ENCODE data around the gene TNIK. TPM values are rescaled to one million over a fixed set of nuclear protein-coding genes. Genes with fewer than 3 reads are reported as not detected.

The TNIK gene
- total RNA-seq, 1 experiment from 2014 or later, result 22.4 TPM

DNA sequence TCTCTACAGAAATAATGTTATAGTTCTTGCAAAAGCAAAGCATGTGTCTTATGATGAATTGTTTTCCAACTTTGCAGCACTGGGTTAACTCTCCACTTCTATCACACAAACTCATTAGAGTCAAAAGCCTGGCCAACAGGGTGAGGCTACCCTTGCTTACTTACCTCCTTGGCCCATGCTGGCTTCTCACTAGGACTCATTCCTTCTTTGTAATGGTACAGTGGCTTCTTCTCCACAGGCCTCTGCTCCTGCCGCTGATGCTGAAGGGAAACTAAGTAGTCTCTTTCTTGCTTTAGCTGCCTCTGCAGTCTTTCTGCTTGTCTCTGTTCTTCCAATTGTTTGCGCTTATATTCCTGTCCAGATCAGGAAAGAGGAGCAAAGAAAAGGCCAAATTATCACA is 322.2 kb downstream of the TNIK start:
- BruUV-seq (replicated peaks), result no TSS peak
- no peaks in the 10 kb centered on the region for H3K27me3 Mint-ChIP-seq (ENCODE audit: insufficient read depth, unreplicated experiment)
- ChIA-PET CTCF (no interaction called here), POLR2A (no interaction called here)
- Histone ChIP-seq H3K27me3 (replicated peaks; ENCODE audit: control insufficient read depth, insufficient read depth, low read length) (no peaks in the 10 kb centered on the region), H3K36me3 (ENCODE audit: control insufficient read depth, insufficient read depth, low read length) (no peaks in the 10 kb centered on the region), H3K4me1 (no peaks in the 10 kb centered on the region), H3K4me3 (ENCODE audit: low read depth, low read length) (no peak overlapping the region), H3K9me3 (no peaks in the 10 kb centered on the region)
- intact Hi-C loops (cut with micrococcal nuclease; ENCODE audit: unreplicated experiment), result no loop called here
- no peak for DNase-seq
- H3K27ac Mint-ChIP-seq (ENCODE audit: unreplicated experiment), result no peak overlapping the region
- TF ChIP-seq, protein P1, sequence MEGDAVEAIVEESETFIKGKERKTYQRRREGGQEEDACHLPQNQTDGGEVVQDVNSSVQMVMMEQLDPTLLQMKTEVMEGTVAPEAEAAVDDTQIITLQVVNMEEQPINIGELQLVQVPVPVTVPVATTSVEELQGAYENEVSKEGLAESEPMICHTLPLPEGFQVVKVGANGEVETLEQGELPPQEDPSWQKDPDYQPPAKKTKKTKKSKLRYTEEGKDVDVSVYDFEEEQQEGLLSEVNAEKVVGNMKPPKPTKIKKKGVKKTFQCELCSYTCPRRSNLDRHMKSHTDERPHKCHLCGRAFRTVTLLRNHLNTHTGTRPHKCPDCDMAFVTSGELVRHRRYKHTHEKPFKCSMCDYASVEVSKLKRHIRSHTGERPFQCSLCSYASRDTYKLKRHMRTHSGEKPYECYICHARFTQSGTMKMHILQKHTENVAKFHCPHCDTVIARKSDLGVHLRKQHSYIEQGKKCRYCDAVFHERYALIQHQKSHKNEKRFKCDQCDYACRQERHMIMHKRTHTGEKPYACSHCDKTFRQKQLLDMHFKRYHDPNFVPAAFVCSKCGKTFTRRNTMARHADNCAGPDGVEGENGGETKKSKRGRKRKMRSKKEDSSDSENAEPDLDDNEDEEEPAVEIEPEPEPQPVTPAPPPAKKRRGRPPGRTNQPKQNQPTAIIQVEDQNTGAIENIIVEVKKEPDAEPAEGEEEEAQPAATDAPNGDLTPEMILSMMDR (IDR thresholded peaks at IDR 0.05; ENCODE audit: insufficient read depth in 1 of 2, low read depth in 1 of 2, low read length in 1 of 2, severe bottlenecking in 1 of 2, unreplicated experiment in 1 of 2), result no peak
- H3K36me3 Mint-ChIP-seq (ENCODE audit: insufficient read depth, unreplicated experiment), result peaks cover 38% of the 10 kb centered on the region
- H3K9me3 Mint-ChIP-seq (ENCODE audit: unreplicated experiment), result no peaks in the 10 kb centered on the region
- H3K4me3 Mint-ChIP-seq (ENCODE audit: unreplicated experiment), result no peak overlapping the region
- peaks cover 6% of the 10 kb centered on the region for H3K4me1 Mint-ChIP-seq (ENCODE audit: low read depth, unreplicated experiment)

DNA sequence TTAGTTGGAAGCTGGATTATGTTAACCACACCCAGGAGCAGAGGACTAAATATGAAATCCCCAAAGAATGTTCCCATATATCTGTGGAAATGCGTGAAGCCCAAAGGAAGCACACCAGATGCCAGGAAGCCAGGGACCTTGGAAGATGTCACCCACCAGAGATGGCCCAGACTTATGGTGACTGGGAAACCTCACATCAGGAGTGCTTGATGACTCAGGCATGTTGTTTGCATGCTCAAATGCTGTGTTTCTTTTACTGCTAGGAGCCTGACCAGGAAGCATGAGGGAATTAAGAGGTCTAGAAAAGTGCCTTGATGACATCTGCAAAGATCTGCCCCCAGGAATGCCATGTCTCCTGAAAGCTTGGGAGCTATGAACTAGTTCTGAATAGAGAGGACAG is 324.7 kb downstream of the TNIK start:
- Mint-ChIP-seq H3K9me3 (ENCODE audit: unreplicated experiment) (no peaks in the 10 kb centered on the region), H3K4me3 (ENCODE audit: unreplicated experiment) (no peak overlapping the region), H3K4me1 (ENCODE audit: low read depth, unreplicated experiment) (peaks cover 10% of the 10 kb centered on the region), H3K27ac (ENCODE audit: unreplicated experiment) (no peak overlapping the region), H3K36me3 (ENCODE audit: insufficient read depth, unreplicated experiment) (peaks cover 29% of the 10 kb centered on the region), H3K27me3 (ENCODE audit: insufficient read depth, unreplicated experiment) (no peaks in the 10 kb centered on the region)
- Histone ChIP-seq H3K36me3 (ENCODE audit: control insufficient read depth, insufficient read depth, low read length) (no peaks in the 10 kb centered on the region), H3K4me1 (peaks cover 11% of the 10 kb centered on the region), H3K9me3 (no peaks in the 10 kb centered on the region), H3K4me3 (ENCODE audit: low read depth, low read length) (no peak overlapping the region), H3K27me3 (replicated peaks; ENCODE audit: control insufficient read depth, insufficient read depth, low read length) (no peaks in the 10 kb centered on the region)
- ChIA-PET POLR2A (no interaction called here), CTCF (no interaction called here)
- DNase-seq, result no peak
- TF ChIP-seq, protein P1 (IDR thresholded peaks at IDR 0.05; ENCODE audit: insufficient read depth in 1 of 2, low read depth in 1 of 2, low read length in 1 of 2, severe bottlenecking in 1 of 2, unreplicated experiment in 1 of 2), result no peak
- intact Hi-C loops (cut with micrococcal nuclease; ENCODE audit: unreplicated experiment), result no loop called here
- no TSS peak for BruUV-seq (replicated peaks)

DNA sequence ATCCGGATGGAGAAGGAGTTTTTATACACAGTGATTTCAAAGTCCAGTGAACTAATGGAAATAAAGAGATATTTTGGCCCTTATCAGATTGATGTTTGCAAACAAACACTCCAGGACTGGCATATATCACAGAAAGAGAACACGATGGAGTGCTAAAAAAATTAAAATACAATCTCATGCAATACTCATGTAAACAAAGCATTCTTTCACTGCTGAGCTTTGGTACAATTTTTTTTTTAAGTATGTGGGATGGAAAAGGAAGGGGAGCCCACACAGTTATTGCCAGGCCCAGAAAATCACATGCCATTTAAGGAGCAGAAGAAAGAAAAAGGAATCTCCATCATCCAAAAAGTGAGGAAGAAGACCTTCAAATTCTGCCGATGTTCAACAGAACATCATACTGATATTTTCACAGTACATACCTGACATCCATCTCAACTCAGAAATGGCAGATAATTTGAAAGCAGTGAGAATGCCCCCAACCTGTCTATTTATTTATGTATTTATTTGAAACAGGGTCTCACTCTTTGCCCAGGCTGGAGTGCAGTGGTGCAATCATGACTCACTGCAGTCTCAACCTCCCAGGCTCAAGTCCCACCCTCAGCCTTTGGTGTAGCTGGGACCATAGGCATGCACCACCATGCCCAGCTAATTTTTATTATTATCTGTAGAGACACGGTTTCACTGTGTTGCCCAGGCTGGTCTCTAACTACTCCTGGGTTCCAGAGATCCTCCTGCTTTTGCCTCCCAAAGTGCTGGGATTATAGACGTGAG is 326.2 kb downstream of the TNIK start:
- Mint-ChIP-seq H3K36me3 (ENCODE audit: insufficient read depth, unreplicated experiment) (peaks cover 36% of the 10 kb centered on the region), H3K4me3 (ENCODE audit: unreplicated experiment) (no peak overlapping the region), H3K27ac (ENCODE audit: unreplicated experiment) (no peak overlapping the region), H3K27me3 (ENCODE audit: insufficient read depth, unreplicated experiment) (no peaks in the 10 kb centered on the region), H3K9me3 (ENCODE audit: unreplicated experiment) (peaks cover 13% of the 10 kb centered on the region), H3K4me1 (ENCODE audit: low read depth, unreplicated experiment) (peaks cover 25% of the 10 kb centered on the region)
- Histone ChIP-seq H3K4me3 (ENCODE audit: low read depth, low read length) (no peak overlapping the region), H3K36me3 (ENCODE audit: control insufficient read depth, insufficient read depth, low read length) (no peaks in the 10 kb centered on the region), H3K4me1 (peaks cover 25% of the 10 kb centered on the region), H3K9me3 (no peaks in the 10 kb centered on the region), H3K27me3 (replicated peaks; ENCODE audit: control insufficient read depth, insufficient read depth, low read length) (no peaks in the 10 kb centered on the region)
- intact Hi-C loops (cut with micrococcal nuclease; ENCODE audit: unreplicated experiment), result no loop called here
- ChIA-PET POLR2A (no interaction called here), CTCF (no interaction called here)
- no TSS peak for BruUV-seq (replicated peaks)
- DNase-seq, result no peak
- TF ChIP-seq, protein P1 (IDR thresholded peaks at IDR 0.05; ENCODE audit: insufficient read depth in 1 of 2, low read depth in 1 of 2, low read length in 1 of 2, severe bottlenecking in 1 of 2, unreplicated experiment in 1 of 2), result no peak

Measured in Caco-2 (cell line).